ENCODE data around the gene GALK1. TPM values are rescaled to one million over a fixed set of nuclear protein-coding genes. Genes with fewer than 3 reads are reported as not detected.
A peak's percentile ranks its signal among the peaks of the same experiment; 100 is the strongest.
"Not testable (repeated sequence)": the region's sequence is repeated elsewhere in the genome, so short reads cannot be mapped to it uniquely, and the experiment has no call there.

The GALK1 gene
- total and polyA plus RNA-seq, 7 experiments from 2014 or later = 9.9 to 42.9 (median 18.9) TPM

DNA sequence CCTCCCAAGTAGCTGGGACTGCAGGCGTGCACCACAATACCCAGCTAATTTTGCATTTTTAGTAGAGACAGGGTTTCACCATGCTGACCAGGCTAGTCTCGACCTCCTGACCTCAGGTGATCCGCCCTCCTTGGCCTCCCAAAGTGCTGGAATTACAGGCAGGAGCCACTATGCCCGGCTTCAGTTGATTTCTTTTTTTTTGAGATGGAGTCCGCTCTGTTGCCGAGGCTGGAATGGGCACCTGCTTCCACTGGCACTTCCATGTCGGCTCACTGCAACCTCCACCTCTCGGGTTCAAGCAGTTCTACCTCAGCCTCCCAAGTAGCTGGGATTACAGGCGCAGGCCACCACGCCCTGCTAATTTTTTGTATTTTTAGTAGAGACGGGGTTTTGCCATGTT, 45.8 kb upstream of the GALK1 start:
- H3K4me1 ChIP-seq (ENCODE audit: control insufficient read depth in 2 of 2, insufficient read depth in 2 of 2, low read length in 2 of 2); ATAC-seq; H3K4me1 Mint-ChIP-seq; H3K9me3 ChIP-seq (ENCODE audit: control insufficient read depth in 2 of 3, low read length in 3 of 3); H3K27ac ChIP-seq (ENCODE audit: low read depth, low read length); H3K4me3 Mint-ChIP-seq; H3K27ac Mint-ChIP-seq; CTCF ChIA-PET; H3K27me3 Mint-ChIP-seq; POLR2A ChIA-PET; DNase-seq; H3K9me3 Mint-ChIP-seq; H3K27me3 ChIP-seq (ENCODE audit: control insufficient read depth in 2 of 2, insufficient read depth in 2 of 2, low read length in 2 of 2); intact Hi-C loops (cut with micrococcal nuclease); H3K4me3 ChIP-seq (ENCODE audit: low read length): not testable (repeated sequence)
- H3K36me3 Mint-ChIP-seq = peaks cover 0 to 11% (median 0%) of the 10 kb centered on the region in 5 donors
- H3K36me3 ChIP-seq (ENCODE audit: control insufficient read depth in 2 of 3, insufficient read depth in 3 of 3, low read length in 3 of 3) = peaks cover 0 to 65% (median 0%) of the 10 kb centered on the region in 3 experiments

- Histone ChIP-seq H3K4me1 (ENCODE audit: control insufficient read depth in 2 of 2, insufficient read depth in 2 of 2, low read length in 2 of 2) (no peaks in the 10 kb centered on the region), H3K27ac (ENCODE audit: low read depth, low read length) (no peak overlapping the region), H3K4me3 (ENCODE audit: low read length) (no peak overlapping the region), H3K9me3 (ENCODE audit: control insufficient read depth in 2 of 3, low read length in 3 of 3) (no peaks in the 10 kb centered on the region), H3K27me3 (ENCODE audit: control insufficient read depth in 2 of 2, insufficient read depth in 2 of 2, low read length in 2 of 2) (no peaks in the 10 kb centered on the region), H3K36me3 (ENCODE audit: control insufficient read depth in 2 of 3, insufficient read depth in 3 of 3, low read length in 3 of 3) (peaks cover 0 to 61% (median 0%) of the 10 kb centered on the region in 3 experiments)
- peaks cover 0 to 11% (median 0%) of the 10 kb centered on the region in 5 donors for H3K36me3 Mint-ChIP-seq
- DNase-seq = no peak
- H3K27me3 Mint-ChIP-seq = no peaks in the 10 kb centered on the region
- ChIA-PET POLR2A (no interaction called here), CTCF (no interaction called here)
- H3K9me3 Mint-ChIP-seq = no peaks in the 10 kb centered on the region
- intact Hi-C loops (cut with micrococcal nuclease) = no loop called here
- no peak overlapping the region for H3K27ac Mint-ChIP-seq
- H3K4me1 Mint-ChIP-seq = peaks cover 0 to 8% (median 4%) of the 10 kb centered on the region in 7 donors
- ATAC-seq = no peak
- H3K4me3 Mint-ChIP-seq = no peak overlapping the region
Measured at GRCh38 chr17:75810216-75810615, 45.2 kb upstream of the GALK1 start.

GRCh38 chr17:75809631-75810111, 44.7 kb upstream of the GALK1 start:
- H3K36me3 Mint-ChIP-seq = peaks cover 0 to 10% (median 0%) of the 10 kb centered on the region in 5 donors
- peaks cover 0 to 8% (median 4%) of the 10 kb centered on the region in 7 donors for H3K4me1 Mint-ChIP-seq
- H3K4me1 ChIP-seq (ENCODE audit: control insufficient read depth in 2 of 2, insufficient read depth in 2 of 2, low read length in 2 of 2) = no peaks in the 10 kb centered on the region
- H3K36me3 ChIP-seq (ENCODE audit: control insufficient read depth in 2 of 3, insufficient read depth in 3 of 3, low read length in 3 of 3) = peaks cover 0 to 55% (median 0%) of the 10 kb centered on the region in 3 experiments
- no peak overlapping the region for H3K27ac ChIP-seq (ENCODE audit: low read depth, low read length)
- H3K4me3 ChIP-seq (ENCODE audit: low read length) = no peak overlapping the region
- H3K27me3 Mint-ChIP-seq = no peaks in the 10 kb centered on the region
- H3K9me3 Mint-ChIP-seq = no peaks in the 10 kb centered on the region
- ATAC-seq (no peak), DNase-seq (no peak)
- no peak overlapping the region for H3K27ac Mint-ChIP-seq
- H3K27me3 ChIP-seq (ENCODE audit: control insufficient read depth in 2 of 2, insufficient read depth in 2 of 2, low read length in 2 of 2) = no peaks in the 10 kb centered on the region
- intact Hi-C loops (cut with micrococcal nuclease) = no loop called here
- ChIA-PET CTCF (no interaction called here), POLR2A (interaction anchor here (1.0 kb wide), 1 partner anchor 33 kb away, joined by 3 read pairs; no protein-coding TSS in a partner anchor)
- no peaks in the 10 kb centered on the region for H3K9me3 ChIP-seq (ENCODE audit: control insufficient read depth in 2 of 3, low read length in 3 of 3)
- H3K4me3 Mint-ChIP-seq = no peak overlapping the region

DNA sequence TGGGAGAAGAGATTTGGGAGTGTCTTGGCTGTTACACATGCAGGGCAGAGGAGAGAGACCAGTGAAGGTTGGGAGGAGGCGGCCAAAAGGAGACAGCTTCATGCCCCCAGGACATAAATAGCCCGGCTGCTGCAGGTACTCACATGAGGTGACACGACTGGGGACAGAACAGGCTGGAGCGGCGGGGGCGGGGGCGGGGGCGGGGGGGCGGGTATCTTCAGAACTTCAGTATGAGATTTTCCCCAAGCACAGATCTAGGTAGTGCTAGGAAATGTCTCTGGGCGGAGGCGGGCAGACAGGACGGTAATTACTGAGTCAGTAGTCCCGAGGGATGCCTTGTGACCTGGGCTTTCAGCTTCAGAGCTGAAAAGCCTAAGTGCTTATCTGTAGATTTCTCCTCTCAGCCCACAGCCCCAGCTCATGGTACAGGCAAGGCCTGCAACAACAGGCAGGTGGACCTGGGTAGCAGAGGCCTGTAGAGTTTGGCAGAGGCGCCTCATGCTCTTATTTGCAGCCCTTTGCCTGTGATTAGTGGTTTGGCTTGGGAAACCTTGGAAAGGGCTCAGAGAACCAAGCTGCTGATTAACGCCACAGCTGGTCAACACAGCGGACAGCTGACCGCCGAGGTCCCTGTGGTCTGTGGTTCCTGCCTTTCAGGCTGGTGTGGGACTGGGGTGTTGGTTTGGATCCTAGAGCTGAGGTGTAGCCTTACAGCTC, 44.1 kb upstream of the GALK1 start:
- DNase-seq (no peak), ATAC-seq (no peak)
- intact Hi-C loops (cut with micrococcal nuclease) = no loop called here
- Mint-ChIP-seq H3K27me3 (no peaks in the 10 kb centered on the region), H3K4me3 (no peak overlapping the region), H3K27ac (peak overlapping the region in 3 of 9 donors; percentile 31 to 72 (median 68)), H3K4me1 (peaks cover 0 to 8% (median 4%) of the 10 kb centered on the region in 7 donors), H3K36me3 (peaks cover 0 to 6% (median 0%) of the 10 kb centered on the region in 5 donors), H3K9me3 (no peaks in the 10 kb centered on the region)
- Histone ChIP-seq H3K27me3 (ENCODE audit: control insufficient read depth in 2 of 2, insufficient read depth in 2 of 2, low read length in 2 of 2) (no peaks in the 10 kb centered on the region), H3K4me3 (ENCODE audit: low read length) (no peak overlapping the region), H3K36me3 (ENCODE audit: control insufficient read depth in 2 of 3, insufficient read depth in 3 of 3, low read length in 3 of 3) (peaks cover 0 to 49% (median 0%) of the 10 kb centered on the region in 3 experiments), H3K4me1 (ENCODE audit: control insufficient read depth in 2 of 2, insufficient read depth in 2 of 2, low read length in 2 of 2) (no peaks in the 10 kb centered on the region), H3K9me3 (ENCODE audit: control insufficient read depth in 2 of 3, low read length in 3 of 3) (no peaks in the 10 kb centered on the region), H3K27ac (ENCODE audit: low read depth, low read length) (no peak overlapping the region)
- ChIA-PET POLR2A (interaction anchor here (1.0 kb wide), 1 partner anchor 32 kb away, joined by 3 read pairs; no protein-coding TSS in a partner anchor), CTCF (no interaction called here)

- peaks cover 0 to 44% (median 0%) of the 10 kb centered on the region in 3 experiments for H3K36me3 ChIP-seq (ENCODE audit: control insufficient read depth in 2 of 3, insufficient read depth in 3 of 3, low read length in 3 of 3)
- DNase-seq = no peak
- intact Hi-C loops (cut with micrococcal nuclease) = no loop called here
- no peak overlapping the region for H3K4me3 ChIP-seq (ENCODE audit: low read length)
- no peak overlapping the region for H3K27ac ChIP-seq (ENCODE audit: low read depth, low read length)
- Mint-ChIP-seq H3K36me3 (peaks cover 0 to 6% (median 0%) of the 10 kb centered on the region in 5 donors), H3K4me1 (peaks cover 5 to 10% (median 8%) of the 10 kb centered on the region in 7 donors), H3K27ac (peak overlapping the region in 3 of 9 donors; percentile 6 to 72 (median 68)), H3K9me3 (no peaks in the 10 kb centered on the region), H3K27me3 (no peaks in the 10 kb centered on the region), H3K4me3 (no peak overlapping the region)
- no peaks in the 10 kb centered on the region for H3K27me3 ChIP-seq (ENCODE audit: control insufficient read depth in 2 of 2, insufficient read depth in 2 of 2, low read length in 2 of 2)
- POLR2A ChIA-PET = interaction anchor here (1.1 kb wide), 1 partner anchor 35 kb away, joined by 4 read pairs; the partner anchor contains the start of gene UNC13D
- CTCF ChIA-PET = interaction anchor here (0.6 kb wide), 1 partner anchor 620 kb away, joined by 3 read pairs; no protein-coding TSS in a partner anchor
- no peak for ATAC-seq
- H3K4me1 ChIP-seq (ENCODE audit: control insufficient read depth in 2 of 2, insufficient read depth in 2 of 2, low read length in 2 of 2) = no peaks in the 10 kb centered on the region
- H3K9me3 ChIP-seq (ENCODE audit: control insufficient read depth in 2 of 3, low read length in 3 of 3) = no peaks in the 10 kb centered on the region
Measured at GRCh38 chr17:75808549-75808904, 43.5 kb upstream of the GALK1 start.

GRCh38 chr17:75807861-75808260, 42.9 kb upstream of the GALK1 start:
- Mint-ChIP-seq H3K36me3 (peaks cover 0 to 5% (median 0%) of the 10 kb centered on the region in 5 donors), H3K27me3 (no peaks in the 10 kb centered on the region), H3K27ac (peak overlapping the region in 2 of 9 donors; percentile 38 to 68), H3K9me3 (no peaks in the 10 kb centered on the region), H3K4me3 (no peak overlapping the region), H3K4me1 (peaks cover 6 to 14% (median 11%) of the 10 kb centered on the region in 7 donors)
- H3K36me3 ChIP-seq (ENCODE audit: control insufficient read depth in 2 of 3, insufficient read depth in 3 of 3, low read length in 3 of 3) = peaks cover 0 to 37% (median 0%) of the 10 kb centered on the region in 3 experiments
- ATAC-seq = no peak
- POLR2A ChIA-PET = interaction anchor here (0.6 to 1.1 kb wide), 3 partner anchors 13 to 36 kb away, joined by 3 to 4 read pairs (median 4); partner anchors contain the start of gene UNC13D
- intact Hi-C loops (cut with micrococcal nuclease) = no loop called here
- no peak overlapping the region for H3K27ac ChIP-seq (ENCODE audit: low read depth, low read length)
- H3K9me3 ChIP-seq (ENCODE audit: control insufficient read depth in 2 of 3, low read length in 3 of 3) = no peaks in the 10 kb centered on the region
- no peak for DNase-seq
- H3K4me3 ChIP-seq (ENCODE audit: low read length) = no peak overlapping the region
- CTCF ChIA-PET = interaction anchor here (0.6 kb wide), 1 partner anchor 621 kb away, joined by 3 read pairs; no protein-coding TSS in a partner anchor
- H3K27me3 ChIP-seq (ENCODE audit: control insufficient read depth in 2 of 2, insufficient read depth in 2 of 2, low read length in 2 of 2) = no peaks in the 10 kb centered on the region
- H3K4me1 ChIP-seq (ENCODE audit: control insufficient read depth in 2 of 2, insufficient read depth in 2 of 2, low read length in 2 of 2) = no peaks in the 10 kb centered on the region
